ENCODE measurements around the gene GRB10.
"Not testable (repeated sequence)": the region's sequence is repeated elsewhere in the genome, so short reads cannot be mapped to it uniquely, and the experiment has no call there.

Gene GRB10

GRCh38 chr7:50596484-50596883 lies 186.2 kb downstream of the GRB10 start:
- DNase-seq, result no peak

GRCh38 chr7:50595491-50596102 lies 187.1 kb downstream of the GRB10 start:
- no peak for DNase-seq

GRCh38 chr7:50594734-50595485 lies 187.8 kb downstream of the GRB10 start:
- no peak for DNase-seq

GRCh38 chr7:50594136-50594535 lies 188.6 kb downstream of the GRB10 start:
- no peak for DNase-seq

DNA sequence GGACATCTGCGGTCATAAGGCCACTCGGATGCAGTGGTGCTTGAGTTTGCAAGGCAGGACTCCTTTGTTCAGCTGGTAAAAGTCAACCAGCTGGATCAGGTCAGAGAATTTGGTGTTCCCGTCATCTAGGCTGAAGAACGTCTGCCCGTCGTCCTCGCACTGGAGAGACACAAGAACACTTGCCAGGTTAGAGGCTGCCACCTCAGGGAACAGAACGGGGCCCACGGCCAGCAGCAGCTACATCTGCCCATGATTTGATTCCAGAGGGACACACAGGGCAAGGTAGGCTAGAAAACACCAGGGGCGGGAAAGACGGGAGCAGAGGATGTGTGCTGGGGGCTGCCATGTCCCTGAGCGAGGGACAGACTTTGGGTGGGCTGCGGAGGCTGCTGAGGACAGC lies 189.8 kb downstream of the GRB10 start:
- no peak for DNase-seq

- DNase-seq, result no peak
Measured at GRCh38 chr7:50591480-50592438, 190.9 kb downstream of the GRB10 start.

- DNase-seq, result no peak
Measured at GRCh38 chr7:50591098-50591479, 191.6 kb downstream of the GRB10 start.

DNA sequence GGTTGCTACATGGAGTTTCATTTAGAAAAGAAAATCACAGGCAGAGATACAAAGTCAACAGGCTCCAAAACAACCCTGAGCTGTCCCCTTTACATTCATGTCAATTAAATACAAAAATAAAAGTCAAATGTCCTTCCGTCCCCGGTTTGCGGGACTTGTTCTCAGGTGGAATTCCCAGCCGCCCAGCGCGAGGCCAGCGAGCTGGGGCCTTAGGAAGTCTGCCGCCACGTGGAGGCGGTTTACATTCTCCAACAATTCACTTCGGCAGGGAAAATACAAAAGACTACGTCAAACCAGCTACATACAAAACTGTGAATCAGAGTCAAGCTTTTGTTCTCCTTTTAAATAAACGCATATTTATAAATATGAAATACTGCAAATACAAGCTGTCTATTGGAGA lies 192.2 kb downstream of the GRB10 start:
- DNase-seq, result no peak

DNA sequence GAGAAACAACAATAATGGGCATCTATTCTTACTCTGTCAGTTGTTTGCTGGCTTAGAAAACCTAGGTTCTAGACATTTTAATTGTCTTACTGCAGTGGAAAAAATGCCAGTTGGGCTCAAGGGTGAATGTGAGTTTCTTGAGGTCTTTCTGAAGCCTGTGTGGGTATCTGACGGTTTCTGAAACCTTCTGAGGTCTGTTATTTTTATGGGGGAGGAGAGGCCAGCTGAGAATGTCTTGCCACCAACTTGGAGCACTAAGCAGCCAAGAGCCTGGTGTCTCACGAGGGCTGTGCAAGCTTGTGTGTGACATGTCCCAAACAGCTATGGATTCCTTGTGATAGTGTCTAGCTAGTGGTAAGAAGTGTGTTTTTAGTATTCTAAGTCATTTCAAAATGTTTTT lies 193.3 kb downstream of the GRB10 start:
- no peak for DNase-seq

GRCh38 chr7:50588937-50589336 lies 193.8 kb downstream of the GRB10 start:
- DNase-seq, result no peak

- no peak for DNase-seq
Measured at GRCh38 chr7:50587737-50588136, 195.0 kb downstream of the GRB10 start.

GRCh38 chr7:50584793-50585408 lies 197.8 kb downstream of the GRB10 start:
- no peak for DNase-seq

DNA sequence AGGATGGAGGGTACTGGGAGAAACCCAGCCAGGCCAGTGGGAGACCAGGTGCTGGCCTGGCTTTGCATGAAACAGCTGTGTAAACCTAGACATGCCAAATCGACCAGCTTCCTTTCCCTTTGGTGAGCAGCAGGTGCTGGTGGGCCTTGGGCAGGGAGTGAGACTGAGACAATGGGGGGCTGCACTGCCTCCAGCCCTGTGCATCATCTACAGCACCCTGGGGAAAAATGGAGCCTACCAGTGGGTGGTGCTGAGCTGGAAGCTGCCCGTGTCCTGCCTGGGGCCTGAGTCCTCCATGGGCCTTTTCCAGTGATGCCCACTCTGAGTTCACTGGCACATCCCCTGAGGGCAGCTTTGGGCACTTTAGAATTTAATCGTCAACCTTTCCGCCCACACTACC lies 198.3 kb downstream of the GRB10 start:
- no peak for DNase-seq

DNA sequence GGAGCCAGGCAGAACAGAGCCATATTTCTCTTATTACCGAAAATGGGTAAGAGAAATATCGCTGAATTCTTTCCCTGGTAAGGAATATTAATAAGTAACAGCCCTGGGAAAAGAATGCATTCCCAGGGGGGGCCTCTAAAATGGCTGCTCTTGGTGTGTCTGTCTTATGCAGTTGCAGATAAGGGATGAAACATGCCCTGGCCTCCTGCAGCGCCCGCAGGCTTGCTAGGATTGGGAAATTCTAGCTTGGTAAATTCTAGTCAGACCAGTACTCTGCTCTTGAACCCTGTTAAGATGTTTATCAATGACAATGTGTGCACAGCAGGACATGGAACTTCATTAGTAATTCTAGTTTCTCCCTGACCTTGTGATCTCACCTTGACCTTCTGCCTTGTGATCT lies 199.4 kb downstream of the GRB10 start:
- DNase-seq, result not testable (repeated sequence)

DNA sequence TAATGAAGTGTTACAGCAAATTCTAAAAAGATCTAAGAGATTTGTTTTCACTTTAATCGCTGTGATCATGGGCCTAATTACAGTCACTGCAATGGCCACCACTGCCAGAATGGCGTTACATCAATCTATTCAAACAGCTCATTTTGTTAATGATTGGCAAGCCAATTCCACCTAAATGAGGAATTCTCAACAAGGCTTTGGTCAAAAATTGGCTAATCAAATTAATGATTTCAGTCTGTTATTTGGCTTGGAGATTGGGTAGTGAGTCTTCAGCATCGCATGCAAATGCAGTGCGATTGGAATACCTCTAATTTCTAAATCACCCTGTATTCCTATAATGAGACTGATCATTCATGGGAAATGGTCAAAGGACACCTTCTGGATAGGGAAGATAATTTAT lies 200.4 kb downstream of the GRB10 start:
- not testable (repeated sequence) for DNase-seq

DNA sequence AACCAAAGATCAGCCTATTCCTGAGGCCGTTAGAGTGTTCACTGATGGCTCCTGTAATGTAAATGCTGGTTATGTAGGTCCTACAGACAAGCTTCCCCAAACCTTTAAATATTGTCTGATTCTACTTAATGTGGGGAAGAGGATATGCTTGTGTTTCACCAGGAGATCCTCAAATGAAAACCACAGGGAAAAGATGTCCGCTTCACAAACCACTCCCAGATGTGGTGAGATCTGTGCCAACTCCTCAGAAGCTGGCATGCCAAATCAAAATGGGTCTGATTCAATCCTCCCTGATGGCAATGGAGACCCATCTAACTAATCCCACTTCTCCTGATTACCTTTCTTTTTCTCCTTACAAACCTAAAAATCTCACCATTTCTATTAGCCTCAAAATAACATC lies 202.0 kb downstream of the GRB10 start:
- DNase-seq, result not testable (repeated sequence)

DNA sequence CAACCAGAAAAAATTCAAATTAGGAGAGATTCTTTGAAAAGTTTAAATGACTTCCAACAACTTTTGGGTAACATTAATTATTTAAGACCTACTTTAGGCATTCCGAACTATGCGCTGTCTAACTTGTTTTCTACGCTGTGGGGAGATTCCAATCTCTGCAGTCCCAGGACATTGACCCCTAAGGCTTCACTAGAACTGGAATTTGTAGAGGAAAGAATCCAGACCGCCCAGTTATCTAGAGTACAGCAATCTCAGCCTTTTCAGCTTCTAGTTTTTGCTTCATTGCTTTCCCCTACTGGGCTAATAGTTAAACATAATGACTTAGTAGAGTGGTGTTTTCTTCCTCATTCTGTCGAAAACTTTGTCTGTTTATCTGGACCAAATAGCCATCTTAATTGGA lies 202.6 kb downstream of the GRB10 start:
- no peak for DNase-seq

GRCh38 chr7:50578105-50578504 lies 204.6 kb downstream of the GRB10 start:
- DNase-seq, result not testable (repeated sequence)

DNA sequence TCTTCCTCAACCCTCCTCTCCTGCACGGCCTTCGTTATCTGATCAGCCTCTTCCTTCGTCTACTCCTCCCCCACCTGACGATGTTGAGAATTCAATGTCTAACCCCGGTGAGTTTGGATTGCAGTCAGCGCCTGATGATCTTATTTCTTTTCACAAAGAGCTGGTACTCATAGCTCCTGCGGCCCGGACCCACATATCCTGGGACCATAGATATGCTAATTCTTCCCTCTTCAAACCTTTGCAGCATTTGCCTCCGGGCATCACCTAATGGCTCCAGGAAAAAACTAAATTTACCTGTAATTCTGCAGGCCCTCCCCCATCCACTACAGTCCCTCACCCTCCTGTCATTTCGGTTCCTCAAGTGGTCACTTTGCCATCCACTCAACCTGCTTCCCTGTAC lies 205.1 kb downstream of the GRB10 start:
- DNase-seq, result no peak

GRCh38 chr7:50576388-50576787 lies 206.3 kb downstream of the GRB10 start:
- not testable (repeated sequence) for DNase-seq

DNA sequence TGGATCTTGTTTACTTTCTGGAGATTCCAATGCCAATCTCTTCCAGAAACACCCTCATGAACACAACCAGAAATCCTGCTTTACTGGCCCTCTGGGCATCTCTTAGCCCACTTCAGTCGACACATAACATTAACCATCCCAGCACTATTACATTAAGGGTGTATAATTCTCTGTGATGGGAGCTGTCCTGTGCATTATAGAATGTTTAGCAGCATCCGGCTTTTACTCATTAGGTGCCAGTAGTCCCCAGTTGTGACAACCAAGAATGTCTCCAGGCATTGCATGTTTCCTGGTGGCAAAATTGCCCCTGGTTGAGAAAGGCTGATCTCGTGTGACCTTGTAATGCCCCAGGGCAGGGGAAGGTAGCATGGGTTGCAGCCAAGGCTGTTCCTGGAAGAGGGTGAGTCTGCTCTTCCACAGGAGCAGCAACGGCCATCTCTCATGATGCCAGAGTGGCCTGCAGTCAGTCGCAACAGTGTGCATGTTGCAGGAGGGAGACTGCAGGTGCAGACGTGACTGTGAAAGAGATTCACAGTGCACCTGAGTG lies 214.9 kb downstream of the GRB10 start:
- no peak for DNase-seq

DNA sequence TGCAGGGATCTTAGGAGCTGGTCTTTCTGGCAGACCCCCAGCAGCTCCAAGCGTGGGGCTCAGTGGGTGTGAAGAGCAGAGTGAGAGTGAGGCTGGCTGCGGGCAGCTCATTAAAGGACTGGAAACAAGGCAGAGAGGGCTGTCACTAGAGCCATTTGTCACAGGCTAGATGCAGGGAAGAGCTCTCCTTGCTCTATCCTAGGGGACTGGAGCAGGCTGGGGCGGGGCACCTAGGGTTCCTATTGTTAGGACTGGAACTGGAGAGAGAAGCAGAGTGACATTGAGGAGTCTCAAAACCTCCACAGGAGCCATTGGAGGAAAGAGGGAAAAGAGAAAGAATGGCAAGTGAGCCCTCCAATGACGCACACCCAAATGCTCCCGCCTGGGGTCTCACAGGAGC lies 216.7 kb downstream of the GRB10 start:
- no peak for DNase-seq

DNA sequence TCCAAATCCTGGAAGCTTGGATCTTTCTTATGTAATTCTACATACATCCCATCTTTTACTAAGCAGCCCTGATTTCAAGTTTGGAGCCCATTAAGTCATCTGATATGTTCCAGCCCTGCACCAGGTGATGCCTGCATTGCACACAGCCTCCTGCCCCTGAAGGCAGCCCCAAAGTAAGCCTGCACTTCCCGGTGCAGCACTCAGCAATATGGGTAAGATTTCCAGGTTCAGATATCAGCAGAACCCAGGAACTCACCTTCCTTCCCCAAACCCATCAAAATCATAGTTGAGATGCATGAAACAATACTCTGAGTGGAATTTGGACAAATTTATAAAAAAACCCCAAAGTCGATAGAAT lies 217.2 kb downstream of the GRB10 start:
- DNase-seq, result no peak

Data from activated CD4-positive, alpha-beta T cell treated with anti-CD3 and anti-CD28 coated beads, Interleukin-2, amount 50 U/mL, for 4 hours (primary cell).